Amniotic epithelial cell (primary cell): ENCODE measurements around the gene EIF4E1B.
"Not testable (repeated sequence)": the region's sequence is repeated elsewhere in the genome, so short reads cannot be mapped to it uniquely, and the experiment has no call there.

Experiments
- DNase-seq: peaks from one replicate; pipeline ENCODE4 v3.0.0-alpha.2; 2010; ENCODE audit warnings: low read depth

EIF4E1B gene, protein sequence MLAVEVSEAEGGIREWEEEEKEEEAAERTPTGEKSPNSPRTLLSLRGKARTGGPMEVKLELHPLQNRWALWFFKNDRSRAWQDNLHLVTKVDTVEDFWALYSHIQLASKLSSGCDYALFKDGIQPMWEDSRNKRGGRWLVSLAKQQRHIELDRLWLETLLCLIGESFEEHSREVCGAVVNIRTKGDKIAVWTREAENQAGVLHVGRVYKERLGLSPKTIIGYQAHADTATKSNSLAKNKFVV

DNA sequence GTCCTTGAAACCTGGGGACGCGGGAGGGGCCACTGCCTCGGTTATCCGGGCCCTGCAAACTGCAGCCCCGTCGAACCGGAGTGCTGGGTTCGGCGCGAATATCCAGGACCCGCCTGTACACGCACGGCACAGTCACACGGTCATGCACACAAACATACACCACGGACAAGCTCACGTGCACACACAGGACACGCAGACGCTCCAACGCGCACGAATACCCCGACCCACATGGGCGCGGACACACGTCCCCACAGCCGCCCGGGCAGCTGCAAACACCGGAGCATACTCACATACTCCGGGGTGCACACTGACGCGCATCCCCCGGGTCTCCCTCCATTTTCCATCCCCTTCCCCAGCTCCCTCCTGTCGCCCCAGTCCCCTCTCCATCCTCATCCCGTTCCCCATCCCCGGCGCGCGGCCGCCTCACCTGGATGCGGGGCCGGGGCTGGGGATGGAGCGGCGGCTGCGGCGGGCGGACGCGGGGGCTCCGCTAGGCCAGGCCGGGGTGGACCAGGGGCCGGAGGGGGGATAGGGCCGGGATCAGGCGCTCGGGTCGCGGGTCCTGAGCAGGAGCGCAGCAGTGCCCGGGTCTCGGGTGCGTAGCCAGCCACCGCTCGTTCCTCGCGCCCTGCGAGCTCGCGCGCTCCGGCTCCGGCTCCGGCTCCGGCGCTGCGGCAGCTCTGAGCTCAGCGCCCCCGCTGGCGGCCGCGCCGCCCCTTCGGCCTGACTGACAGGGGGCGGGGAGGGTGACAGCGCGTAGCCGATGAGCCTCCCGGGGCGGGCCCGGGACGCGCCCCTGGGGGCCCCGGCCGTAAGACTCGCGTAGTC is at the start of gene EIF4E1B, which contains the start of gene SNCB:
EIF4E1B (plus strand) TSS at position 823 of the 828 bp plus-strand sequence. CDS start 12,113 bp downstream, outside the sequence.
SNCB (minus strand) TSS at position 682 of the 828 bp plus-strand sequence. CDS start 880 bp downstream, outside the sequence.
- DNase-seq, result peak; percentile 25

DNA sequence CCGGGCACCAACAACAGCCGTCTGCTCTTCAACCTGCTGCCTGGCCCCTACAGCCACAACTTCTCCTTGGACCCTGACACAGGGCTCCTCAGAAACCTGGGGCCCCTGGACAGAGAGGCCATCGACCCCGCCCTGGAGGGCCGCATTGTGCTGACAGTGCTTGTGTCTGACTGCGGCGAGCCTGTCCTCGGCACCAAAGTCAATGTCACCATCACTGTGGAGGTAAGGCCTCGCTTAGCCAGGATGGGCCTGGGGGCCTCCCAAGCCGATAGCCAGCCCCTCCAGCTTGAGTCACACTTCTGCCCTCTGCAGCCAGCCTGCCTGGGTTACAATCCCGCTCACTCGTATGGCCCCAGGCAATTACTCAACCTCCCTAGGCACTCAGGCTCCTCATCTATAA is 49.1 kb upstream of the EIF4E1B start:
- no peak for DNase-seq

DNA sequence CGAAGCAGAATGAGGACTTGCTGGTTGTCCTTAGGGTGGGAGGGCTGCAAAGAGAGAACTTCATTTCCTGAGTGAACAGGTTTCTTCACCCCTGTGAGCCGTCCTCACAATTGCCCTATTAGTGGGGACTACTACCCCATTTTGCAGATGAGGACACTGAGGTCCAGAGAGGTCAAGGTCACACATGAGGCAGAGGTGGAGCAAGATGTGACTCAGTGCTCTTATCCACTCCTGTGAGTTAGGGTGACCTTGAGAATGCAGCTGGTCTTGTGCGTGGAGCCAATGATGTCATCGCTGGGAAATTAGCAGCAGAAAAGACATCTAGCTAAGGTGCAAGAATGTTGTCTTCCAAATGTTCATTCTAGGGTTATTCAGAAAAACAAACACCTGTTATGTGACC is 47.4 kb upstream of the EIF4E1B start:
- peak; percentile 54 for DNase-seq

DNA sequence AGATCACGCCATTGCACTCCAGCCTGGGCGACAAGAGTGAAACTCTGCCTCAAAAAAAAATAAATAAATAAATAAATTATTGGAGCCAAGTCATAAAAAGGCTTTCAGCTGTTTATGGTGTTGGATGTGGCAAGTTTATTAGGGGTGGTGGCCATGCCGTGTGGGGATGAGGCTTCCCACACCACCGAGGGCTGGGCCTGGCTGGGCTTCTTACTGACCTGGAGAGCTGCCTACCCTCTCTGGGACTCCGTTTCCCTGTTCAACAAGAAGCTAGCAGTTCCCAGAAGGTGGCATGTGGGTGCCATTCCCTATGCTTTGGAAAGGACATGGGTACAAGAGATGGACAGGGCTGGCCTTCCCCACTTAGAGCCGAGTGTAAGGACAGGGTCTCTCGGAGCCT is 43.1 kb upstream of the EIF4E1B start:
- DNase-seq, result no peak

DNA sequence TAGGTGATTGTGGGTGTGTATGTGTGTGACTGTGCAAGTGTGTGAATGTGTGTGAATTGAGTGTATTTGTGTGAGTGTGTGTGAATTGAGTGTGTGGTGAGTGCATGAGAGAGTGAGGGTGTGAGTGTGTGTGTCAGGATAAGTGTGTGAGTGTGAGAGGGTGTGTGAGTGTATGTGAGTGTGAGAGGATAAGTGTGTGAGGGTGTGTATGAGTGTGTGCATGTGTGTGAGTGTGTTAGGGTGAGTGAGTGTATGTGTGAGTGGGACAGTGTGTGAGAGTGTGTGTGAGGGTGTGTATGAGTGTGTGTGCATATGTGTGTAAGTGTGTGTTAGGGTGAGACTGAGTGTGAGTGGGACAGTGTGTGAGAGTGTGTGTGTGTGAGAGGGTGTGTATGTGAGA is 42.2 kb upstream of the EIF4E1B start:
- DNase-seq, result no peak

DNA sequence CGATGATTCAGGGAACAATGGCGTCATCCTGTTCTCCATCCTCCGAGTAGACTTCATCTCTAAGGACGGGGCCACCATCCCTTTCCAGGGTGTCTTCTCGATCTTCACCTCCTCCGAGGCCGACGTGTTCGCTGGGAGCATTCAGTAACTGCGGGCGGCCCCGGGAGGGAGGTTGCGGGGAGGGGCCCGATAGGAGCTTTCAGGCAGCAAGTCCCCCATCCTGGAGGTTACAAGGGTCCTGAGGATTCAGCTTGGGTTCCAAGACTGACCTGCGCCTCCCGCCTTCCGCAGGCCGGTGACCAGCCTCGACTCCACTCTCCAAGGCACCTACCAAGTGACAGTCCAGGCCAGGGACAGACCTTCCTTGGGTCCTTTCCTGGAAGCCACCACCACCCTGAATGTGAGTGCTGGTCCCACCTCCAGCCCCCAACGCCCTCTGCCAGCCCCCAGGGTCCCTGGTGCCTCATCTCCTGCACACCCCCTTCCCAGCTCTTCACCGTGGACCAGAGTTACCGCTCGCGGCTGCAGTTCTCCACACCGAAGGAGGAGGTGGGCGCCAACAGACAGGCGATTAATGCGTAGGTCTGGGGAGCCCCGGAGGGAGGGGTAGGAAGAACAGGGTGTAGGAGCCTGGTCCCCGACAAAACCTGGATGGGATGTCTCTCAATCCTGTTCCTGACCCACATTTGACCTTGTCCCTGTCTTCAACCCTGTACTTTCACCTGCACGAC is 41.3 kb upstream of the EIF4E1B start:
- DNase-seq, result no peak

DNA sequence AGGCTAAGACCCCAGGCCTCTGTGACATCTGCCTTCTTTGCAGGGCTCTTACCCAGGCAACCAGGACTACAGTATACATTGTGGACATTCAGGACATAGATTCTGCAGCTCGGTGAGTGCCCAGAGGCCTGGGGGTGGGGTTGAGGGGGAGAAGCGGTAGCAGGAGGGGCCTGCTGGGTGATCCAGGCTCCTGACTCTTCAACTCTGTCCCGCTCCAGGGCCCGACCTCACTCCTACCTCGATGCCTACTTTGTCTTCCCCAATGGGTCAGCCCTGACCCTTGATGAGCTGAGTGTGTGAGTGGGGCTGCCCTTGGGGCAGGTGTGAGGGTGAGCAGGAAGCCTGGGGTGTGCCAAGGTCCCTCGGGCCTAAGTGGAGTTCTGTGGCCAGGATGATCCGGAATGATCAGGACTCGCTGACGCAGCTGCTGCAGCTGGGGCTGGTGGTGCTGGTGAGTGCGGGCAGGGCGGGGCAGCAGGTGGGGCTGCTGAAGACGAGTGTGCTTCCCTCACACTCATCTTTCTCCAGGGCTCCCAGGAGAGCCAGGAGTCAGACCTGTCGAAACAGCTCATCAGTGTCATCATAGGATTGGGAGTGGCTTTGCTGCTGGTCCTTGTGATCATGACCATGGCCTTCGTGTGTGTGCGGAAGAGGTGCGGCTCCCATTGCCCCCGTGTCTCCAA is 40.3 kb upstream of the EIF4E1B start:
- DNase-seq, result no peak

DNA sequence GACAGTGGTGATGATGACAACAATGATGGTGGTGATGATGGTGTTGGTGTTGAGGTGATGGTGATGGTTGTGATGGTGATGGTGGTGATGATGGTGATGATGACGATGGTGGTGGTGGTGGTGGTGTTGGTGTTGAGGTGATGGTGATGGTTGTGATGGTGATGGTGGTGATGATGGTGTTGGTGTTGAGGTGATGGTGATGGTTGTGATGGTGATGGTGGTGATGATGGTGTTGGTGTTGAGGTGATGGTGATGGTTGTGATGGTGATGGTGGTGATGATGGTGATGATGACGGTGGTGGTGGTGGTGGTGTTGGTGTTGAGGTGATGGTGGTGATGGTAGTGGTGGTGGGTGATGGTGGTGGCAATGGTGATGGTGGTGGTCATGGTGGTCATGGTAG is 38.8 kb upstream of the EIF4E1B start:
- DNase-seq, result not testable (repeated sequence)

DNA sequence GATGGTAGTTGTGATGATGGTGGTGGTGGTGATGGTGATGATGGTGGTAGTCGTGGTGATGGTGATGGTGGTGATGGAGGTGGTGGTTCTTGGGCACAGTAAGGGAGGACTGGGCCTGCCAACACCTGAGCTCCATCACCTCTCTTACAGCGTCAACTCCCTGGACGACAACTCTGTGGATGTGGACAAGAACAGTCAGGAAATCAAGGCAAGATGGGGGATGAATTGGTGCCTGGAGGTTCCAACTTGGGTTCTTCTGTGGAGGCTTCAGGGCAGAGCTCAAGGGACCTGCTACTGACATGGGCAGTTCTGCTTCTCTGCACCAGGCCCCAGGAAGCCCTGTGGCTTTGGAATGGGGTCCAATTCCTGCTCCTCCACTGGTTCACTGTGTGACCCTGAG is 37.9 kb upstream of the EIF4E1B start:
- DNase-seq, result no peak

DNA sequence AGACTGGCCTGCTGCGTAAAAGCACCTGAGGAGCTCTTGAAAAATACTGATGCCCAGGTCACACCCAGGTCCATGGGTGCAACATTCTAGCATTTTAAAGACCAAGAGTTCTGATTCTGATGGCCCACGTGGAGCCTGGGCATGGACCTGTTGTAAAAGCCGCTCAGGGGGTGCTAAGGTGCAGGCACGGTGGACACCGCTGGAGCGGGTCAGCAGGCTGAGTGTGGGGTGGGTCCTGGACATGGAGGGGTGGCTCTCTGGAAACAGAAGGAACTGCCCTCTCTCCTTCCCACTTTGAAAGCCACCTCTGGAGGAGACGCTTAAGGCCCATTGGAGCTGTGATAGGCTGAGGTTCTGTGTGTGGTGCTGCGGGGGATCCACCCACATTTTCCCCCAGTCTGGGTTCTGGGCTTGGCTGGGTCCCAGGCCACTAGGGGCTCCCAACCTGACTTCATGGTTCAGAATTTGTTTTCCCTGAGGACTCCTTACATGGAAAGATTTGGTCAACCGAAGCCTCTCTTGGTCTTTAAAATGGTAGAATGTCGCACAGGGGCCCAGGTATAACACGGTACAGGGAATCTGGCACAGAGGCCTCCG is 37.1 kb upstream of the EIF4E1B start:
- DNase-seq, result no peak

DNA sequence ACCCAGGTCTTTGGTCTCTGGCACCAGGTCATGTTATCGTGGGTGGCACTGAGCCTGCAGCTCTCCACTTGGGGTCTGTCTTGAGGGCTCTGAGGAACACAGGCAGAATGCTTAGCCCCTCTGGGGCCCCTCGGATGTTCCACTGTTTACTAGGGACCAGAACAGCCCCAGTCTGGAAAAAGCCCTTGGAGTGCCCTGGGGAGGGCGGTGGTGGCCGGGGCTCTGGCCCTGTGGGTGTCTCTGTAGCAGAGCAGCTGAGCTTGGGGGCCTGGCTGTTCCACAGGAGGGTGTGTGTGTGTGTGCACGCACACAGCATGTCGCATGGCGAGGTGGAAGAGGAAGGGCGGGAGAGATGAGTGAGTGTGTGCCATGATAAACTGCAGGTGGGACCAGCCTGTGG is 35.9 kb upstream of the EIF4E1B start:
- DNase-seq, result no peak

DNA sequence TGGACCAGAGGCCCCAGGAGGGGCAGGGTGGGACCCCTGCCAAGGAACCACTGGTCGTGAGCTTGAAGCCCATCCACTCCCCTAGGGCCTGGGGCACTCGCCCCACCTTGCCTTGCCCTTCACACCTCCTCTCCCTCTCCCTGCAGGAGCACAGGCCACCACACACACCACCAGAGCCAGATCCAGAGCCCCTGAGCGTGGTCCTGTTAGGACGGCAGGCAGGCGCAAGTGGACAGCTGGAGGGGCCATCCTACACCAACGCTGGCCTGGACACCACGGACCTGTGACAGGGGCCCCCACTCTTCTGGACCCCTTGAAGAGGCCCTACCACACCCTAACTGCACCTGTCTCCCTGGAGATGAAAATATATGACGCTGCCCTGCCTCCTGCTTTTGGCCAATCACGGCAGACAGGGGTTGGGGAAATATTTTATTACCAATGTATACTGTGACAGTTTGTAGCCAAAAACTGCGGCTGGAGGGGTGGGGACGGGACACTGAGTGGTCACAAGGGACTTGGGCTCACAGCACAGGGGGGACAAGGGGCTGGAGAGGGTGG is 35.0 kb upstream of the EIF4E1B start:
- DNase-seq, result no peak

DNA sequence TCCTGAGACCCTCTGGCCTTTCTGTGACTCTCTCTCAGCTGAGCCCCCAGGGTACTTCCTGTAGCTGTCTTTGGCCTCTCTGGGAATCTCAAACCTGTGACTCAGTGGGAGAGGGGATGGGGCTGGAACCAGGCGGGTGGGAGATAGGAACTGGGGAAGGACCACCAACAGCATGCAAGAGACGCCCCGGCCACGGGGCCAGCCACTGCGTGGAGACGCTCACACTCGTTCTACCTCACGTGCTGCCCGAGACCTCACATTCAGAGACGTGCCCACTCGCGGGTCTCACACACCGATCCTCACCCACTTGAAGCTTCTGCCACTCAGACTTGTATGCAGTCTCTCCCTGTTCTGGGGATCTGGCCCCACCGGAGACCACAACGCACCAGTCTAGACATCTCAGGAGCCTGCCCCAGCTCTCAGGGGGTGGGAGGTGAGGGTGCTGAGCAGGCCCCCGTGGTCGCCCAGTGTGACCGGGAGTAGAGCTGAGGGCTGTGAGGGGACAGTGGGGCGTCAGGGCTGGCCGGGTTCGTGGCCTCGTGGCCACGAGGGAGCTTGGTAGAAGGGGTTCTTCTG is 34.3 kb upstream of the EIF4E1B start:
- DNase-seq, result no peak

DNA sequence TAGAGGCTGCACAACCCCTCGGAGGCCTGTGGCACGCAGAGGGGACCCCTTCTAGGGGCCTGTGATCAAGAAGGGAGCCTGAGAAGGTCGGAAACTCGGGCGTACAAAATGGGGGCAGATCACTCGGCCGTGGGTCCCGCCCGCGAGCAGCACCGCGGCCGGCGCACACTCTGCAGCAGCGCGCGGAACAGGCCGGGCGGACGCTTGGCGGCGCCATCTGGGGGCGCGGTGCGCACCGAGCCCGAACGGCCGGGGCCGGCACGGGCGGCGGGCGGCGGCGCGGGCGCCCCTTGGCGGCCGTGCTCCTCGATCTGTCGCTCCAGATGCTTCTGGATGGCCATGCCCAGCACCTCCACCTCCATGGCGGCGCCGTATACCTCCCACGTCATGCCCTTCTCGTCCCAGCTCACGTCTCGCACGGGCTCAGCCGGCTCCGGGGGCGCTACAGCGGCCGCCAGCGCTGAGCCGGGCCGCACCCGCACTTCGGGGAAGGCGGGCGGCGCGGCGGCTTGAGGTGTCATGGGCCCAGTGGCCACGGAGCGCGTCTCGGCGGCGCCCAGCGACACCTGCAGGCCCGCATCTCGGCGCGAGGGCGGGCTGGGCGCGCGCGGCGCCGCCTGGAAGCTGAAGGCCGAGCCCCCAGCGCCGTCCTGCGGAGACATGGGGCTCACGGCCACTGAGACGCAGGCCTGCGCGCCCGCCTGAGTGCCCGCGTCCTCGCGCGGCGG is 33.6 kb upstream of the EIF4E1B start:
- DNase-seq, result peak; percentile 19

DNA sequence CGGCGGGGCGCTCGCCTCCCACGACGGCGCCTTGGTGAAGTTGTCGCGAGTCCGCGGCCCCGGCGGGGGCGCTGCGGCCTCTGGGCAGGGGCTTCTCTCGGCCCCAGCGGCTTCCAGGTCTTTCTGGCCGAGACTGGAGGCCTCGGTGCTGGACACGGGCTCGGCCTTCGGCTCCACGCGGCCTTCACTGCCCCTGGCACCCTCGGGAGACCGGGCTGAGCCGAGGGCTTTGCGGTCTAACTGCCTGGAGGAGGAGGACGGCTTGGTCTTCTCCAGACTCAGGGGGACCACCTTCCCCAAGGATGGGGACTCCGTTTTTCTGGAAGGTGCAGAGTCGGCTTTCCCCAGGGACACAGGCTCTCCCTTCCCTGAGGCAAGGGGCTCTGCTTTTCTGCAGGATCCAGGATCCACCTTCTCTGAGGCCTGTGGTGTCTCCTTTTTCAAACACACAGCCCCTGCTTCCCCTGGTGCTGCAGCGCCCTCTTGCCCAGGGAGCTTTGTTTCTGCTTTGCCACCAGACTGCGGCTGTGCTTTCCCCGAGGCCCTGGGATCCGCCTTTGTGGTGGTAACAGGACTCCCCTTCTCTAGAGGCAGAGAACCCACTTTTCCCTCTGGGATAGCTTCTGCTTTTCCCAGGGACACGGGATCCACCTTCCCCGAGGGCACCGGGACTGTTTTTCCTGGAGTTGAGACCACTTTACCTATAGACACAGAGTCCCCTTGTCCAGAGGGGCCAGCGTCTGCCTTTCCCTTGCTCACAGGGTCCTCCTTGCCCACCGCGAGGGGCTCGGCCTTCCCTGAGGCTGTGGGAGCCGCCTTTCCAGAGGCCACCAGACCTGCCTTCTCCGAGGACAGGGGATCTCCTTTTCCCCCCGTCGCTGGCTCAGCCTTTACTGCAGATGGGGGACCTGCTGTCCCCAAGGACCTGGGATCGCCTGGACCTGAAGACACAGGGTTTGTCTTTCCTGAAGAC is 32.8 kb upstream of the EIF4E1B start:
- DNase-seq, result no peak

DNA sequence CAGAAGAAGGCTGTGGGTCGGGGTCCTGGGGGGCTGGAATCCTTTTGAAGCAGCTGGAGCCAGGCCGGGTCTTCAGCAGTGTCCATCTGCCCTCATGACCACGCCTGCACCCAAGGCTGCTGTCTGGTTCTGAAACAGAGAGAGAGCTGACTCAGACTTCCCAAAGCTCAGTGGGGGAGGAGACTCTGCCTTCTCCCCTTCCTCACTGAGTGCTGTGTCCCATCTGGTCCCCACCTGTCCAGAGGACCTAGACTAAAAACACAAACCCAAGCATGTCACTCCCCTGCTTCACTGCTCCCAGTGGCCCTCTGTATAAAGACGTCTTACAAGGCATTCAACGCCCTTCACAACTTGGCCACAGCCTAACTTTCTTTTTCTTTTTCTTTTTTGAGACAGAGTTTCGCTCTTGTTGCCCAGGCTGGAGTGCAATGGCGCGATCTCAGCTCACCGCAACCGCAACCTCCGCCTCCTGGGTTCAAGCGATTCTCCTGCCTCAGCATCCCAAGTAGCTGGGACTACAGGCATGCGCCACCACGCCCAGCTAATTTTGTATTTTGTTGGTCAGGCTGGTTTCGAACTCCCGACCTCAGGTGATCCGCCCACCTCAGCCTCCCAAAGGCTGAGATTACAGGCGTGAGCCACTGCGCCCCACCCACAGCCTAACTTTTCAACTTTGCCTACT is 30.6 kb upstream of the EIF4E1B start:
- not testable (repeated sequence) for DNase-seq

DNA sequence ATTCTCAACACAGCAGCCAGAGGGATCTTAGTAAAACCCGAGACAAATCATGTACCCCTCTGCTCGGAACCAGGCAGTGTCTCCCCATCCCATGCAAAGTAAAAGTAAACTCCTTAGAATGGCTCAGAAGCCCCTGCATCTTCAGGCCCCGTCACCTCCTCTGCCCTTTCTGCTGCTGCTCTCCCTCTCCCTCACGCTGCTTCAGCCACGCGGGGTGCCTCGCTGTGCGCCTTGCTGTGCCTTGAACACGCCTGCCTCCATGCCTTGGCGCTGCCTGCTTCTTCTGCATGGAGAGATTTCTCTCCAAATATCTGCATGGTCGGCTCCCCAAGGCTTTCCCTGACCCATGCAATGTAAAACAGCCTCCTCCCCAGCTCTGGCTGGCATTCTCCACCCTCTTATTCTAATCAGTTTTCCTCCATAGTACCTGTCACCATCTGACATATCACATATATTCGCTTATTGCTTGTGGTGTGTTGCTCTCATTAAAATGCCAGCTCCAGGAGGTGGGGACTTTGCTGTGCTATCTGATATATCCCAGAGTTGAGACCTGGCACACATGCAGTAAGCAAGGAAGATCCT is 28.5 kb upstream of the EIF4E1B start:
- DNase-seq, result no peak

DNA sequence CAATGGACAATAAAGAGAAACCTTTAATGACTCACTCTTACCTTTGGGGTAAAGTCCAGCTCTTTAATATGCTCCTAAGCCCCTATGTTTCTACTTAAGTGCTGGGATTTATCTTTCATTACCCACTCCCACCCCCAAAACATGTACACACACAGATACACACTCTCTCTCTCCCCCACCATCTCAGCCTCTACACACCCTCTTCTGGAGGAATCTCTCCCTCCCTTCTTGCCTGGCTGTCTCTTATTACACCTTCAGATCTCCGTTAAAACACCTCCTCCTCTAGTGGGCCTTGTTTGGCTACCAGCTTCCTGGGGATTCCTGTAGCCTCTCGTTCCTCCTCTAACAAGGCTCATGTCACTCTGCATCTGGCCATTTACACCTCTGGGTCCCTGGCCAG is 27.4 kb upstream of the EIF4E1B start:
- no peak for DNase-seq
